PC-3 (cell line): Measurements from ENCODE around the gene MCFD2. TPM values are rescaled to one million over a fixed set of nuclear protein-coding genes. Genes with fewer than 3 reads are reported as not detected.

Experiments
- ATAC-seq: fragments of 200-7000 bp; cut with Tn5 transposase; 2 replicates; pipeline ENCODE4 v1.9.1; 2020; ENCODE audit warnings: mild to moderate bottlenecking, moderate library complexity
- BruUV-seq: library from RNA; stranded (reverse); fragments of 400-500 nt; replicated peaks from 2 replicates; lab custom pipeline; 2021; lab: Mats Ljungman, UMichigan
- CTCF ChIA-PET: fragments of 300-600 bp; sonication (Branson Sonifier 250); formaldehyde crosslinking; loops from one replicate; lab custom pipeline; 2022; ENCODE audit warnings: antibody characterized with exemption; lab: Charles Lee
- POLR2A ChIA-PET: fragments of 300-600 bp; sonication (Branson Sonifier 250); formaldehyde crosslinking; loops from one replicate; lab custom pipeline; 2022; ENCODE audit warnings: antibody characterized with exemption; ENCODE audit not compliant: unreplicated experiment; lab: Charles Lee
- DNase-seq: peaks from one replicate; pipeline ENCODE4 v3.0.0-alpha.2; 2015
- H2AFZ ChIP-seq: fragments of 300-600 bp; sonication (generic); 2 replicates; pipeline ENCODE4 v1.6.0; 2016; ENCODE audit warnings: antibody characterized with exemption, low read length
- H3F3A ChIP-seq: fragments of 300-600 bp; sonication (generic); one replicate; pipeline ENCODE4 v1.6.0; 2017; ENCODE audit warnings: antibody characterized with exemption, low read length, control low read depth, mild to moderate bottlenecking; ENCODE audit not compliant: unreplicated experiment
- H3K27ac ChIP-seq: fragments of 300-600 bp; sonication (generic); 2 replicates; pipeline ENCODE4 v1.5.1; 2016; ENCODE audit warnings: mild to moderate bottlenecking, low read length
- H3K27me3 ChIP-seq: fragments of 300-600 bp; sonication (generic); 2 replicates; pipeline ENCODE4 v1.6.1; 2016; ENCODE audit warnings: low read length, mixed read lengths
- H3K36me3 ChIP-seq: fragments of 300-600 bp; sonication (generic); 2 replicates; pipeline ENCODE4 v1.6.1; 2016; ENCODE audit warnings: low read depth, mixed run types, low read length, mixed read lengths
- H3K4me1 ChIP-seq: fragments of 300-600 bp; sonication (generic); 2 replicates; pipeline ENCODE4 v1.5.1; 2016; ENCODE audit warnings: low read length; ENCODE audit not compliant: insufficient read depth
- H3K4me2 ChIP-seq: fragments of 300-600 bp; sonication (generic); 2 replicates; pipeline ENCODE4 v1.6.0; 2016; ENCODE audit warnings: low read length
- H3K4me3 ChIP-seq: fragments of 300-600 bp; sonication (generic); 2 replicates; pipeline ENCODE4 v1.5.1; 2016; ENCODE audit warnings: mild to moderate bottlenecking, low read length, mixed read lengths
- H3K79me2 ChIP-seq: fragments of 300-600 bp; sonication (generic); 2 replicates; pipeline ENCODE4 v1.6.1; 2017; ENCODE audit warnings: low read length, mixed read lengths
- H3K9ac ChIP-seq: fragments of 300-600 bp; sonication (generic); 2 replicates; pipeline ENCODE4 v1.6.0; 2016; ENCODE audit warnings: mild to moderate bottlenecking, low read length
- H3K9me2 ChIP-seq: fragments of 300-600 bp; sonication (generic); replicated peaks from 2 replicates; pipeline ENCODE4 v1.6.1; 2016; ENCODE audit warnings: mixed run types, low read length, mixed read lengths
- H3K9me3 ChIP-seq: fragments of 300-600 bp; sonication (generic); 2 replicates; pipeline ENCODE4 v1.6.1; 2016; ENCODE audit warnings: low read length, mixed read lengths
- H4K20me1 ChIP-seq: fragments of 300-600 bp; sonication (generic); 2 replicates; pipeline ENCODE4 v1.6.1; 2016; ENCODE audit warnings: low read length, mixed read lengths
- EZH2 ChIP-seq: fragments of 300-600 bp; sonication (generic); IDR thresholded peaks from one replicate; pipeline ENCODE4 v1.6.1; 2017; ENCODE audit warnings: antibody characterized with exemption, mild to moderate bottlenecking, low read length; ENCODE audit not compliant: unreplicated experiment
- EZH2phosphoT487 ChIP-seq: fragments of 300-600 bp; sonication (generic); IDR thresholded peaks from 2 replicates; pipeline ENCODE4 v1.6.1; 2018; ENCODE audit warnings: mild to moderate bottlenecking, antibody characterized with exemption, low read length, borderline replicate concordance
- intact Hi-C: fragments of 100-400 bp; cut with micrococcal nuclease; formaldehyde crosslinking; loops from 2 replicates; pipeline ENCODE4 v1.9.0; 2023
- total RNA-seq: library from RNA; depleted of rRNA; stranded (reverse); fragments of >200 nt; gene quantifications from 2 replicates; pipeline ENCODE4 v1.2.3, GENCODE V29; 2014
- TF ChIP-seq, protein P1 (sequence below): fragments of 300-600 bp; sonication (generic); conservative IDR thresholded peaks from 2 replicates; pipeline ENCODE4 v1.5.1; 2017; ENCODE audit warnings: antibody characterized with exemption, low read depth, mild to moderate bottlenecking, low read length

Gene MCFD2
- total RNA-seq, 1 experiment from 2014 or later, result 112 TPM

GRCh38 chr2:46857871-46858701 lies 57.5 kb downstream of the MCFD2 start:
- ATAC-seq (no peak), DNase-seq (no peak)
- intact Hi-C loops, result no loop called here
- H3K9me3 ChIP-seq, result no peaks in the 10 kb centered on the region
- H3K4me1 ChIP-seq, result peaks cover 36% of the 10 kb centered on the region
- POLR2A ChIA-PET, result no interaction called here
- H3K4me2 ChIP-seq, result no peak overlapping the region
- no peak overlapping the region for H2AFZ ChIP-seq
- no peaks in the 10 kb centered on the region for H4K20me1 ChIP-seq
- H3K36me3 ChIP-seq, result no peaks in the 10 kb centered on the region
- no peak overlapping the region for H3K27ac ChIP-seq
- no peaks in the 10 kb centered on the region for H3K27me3 ChIP-seq
- H3K4me3 ChIP-seq, result no peak overlapping the region
- CTCF ChIA-PET, result no interaction called here
- no TSS peak for BruUV-seq
- no peaks in the 10 kb centered on the region for H3K79me2 ChIP-seq
- TF ChIP-seq EZH2phosphoT487 (no peak), EZH2 (no peak)
- TF ChIP-seq, protein P1, sequence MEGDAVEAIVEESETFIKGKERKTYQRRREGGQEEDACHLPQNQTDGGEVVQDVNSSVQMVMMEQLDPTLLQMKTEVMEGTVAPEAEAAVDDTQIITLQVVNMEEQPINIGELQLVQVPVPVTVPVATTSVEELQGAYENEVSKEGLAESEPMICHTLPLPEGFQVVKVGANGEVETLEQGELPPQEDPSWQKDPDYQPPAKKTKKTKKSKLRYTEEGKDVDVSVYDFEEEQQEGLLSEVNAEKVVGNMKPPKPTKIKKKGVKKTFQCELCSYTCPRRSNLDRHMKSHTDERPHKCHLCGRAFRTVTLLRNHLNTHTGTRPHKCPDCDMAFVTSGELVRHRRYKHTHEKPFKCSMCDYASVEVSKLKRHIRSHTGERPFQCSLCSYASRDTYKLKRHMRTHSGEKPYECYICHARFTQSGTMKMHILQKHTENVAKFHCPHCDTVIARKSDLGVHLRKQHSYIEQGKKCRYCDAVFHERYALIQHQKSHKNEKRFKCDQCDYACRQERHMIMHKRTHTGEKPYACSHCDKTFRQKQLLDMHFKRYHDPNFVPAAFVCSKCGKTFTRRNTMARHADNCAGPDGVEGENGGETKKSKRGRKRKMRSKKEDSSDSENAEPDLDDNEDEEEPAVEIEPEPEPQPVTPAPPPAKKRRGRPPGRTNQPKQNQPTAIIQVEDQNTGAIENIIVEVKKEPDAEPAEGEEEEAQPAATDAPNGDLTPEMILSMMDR, result no peak
- H3F3A ChIP-seq, result peaks cover 16% of the 10 kb centered on the region
- no peak overlapping the region for H3K9ac ChIP-seq
- H3K9me2 ChIP-seq, result no peaks in the 10 kb centered on the region

DNA sequence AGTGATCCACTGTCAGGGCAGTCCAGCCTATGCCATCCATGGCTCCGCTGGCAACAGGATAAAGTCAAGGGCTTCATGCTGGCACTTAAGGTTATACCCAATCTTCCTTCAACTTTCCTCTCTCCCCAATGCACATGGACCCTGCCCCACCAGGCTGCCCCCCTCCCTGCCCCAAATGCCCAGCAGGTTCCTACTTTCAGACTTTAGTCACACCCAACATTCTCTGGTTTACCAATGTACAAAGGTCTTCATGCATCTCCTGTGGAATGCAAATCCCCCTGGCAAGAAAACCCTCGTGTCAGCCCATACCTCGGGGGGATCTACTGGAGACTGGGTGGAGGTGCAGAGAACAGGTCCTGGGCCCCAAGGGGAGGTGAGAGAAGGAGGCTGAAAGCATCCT lies 59.3 kb downstream of the MCFD2 start:
- Histone ChIP-seq H3K4me2 (peak overlapping the region; percentile 49), H3K79me2 (no peaks in the 10 kb centered on the region), H3K36me3 (no peaks in the 10 kb centered on the region), H3K27ac (peak overlapping the region; percentile 94), H3K9me2 (no peaks in the 10 kb centered on the region), H3K9ac (peak overlapping the region; percentile 35), H3K4me3 (no peak overlapping the region), H3K27me3 (no peaks in the 10 kb centered on the region), H4K20me1 (no peaks in the 10 kb centered on the region), H3K4me1 (peaks cover 47% of the 10 kb centered on the region), H3K9me3 (no peaks in the 10 kb centered on the region), H3F3A (peaks cover 16% of the 10 kb centered on the region), H2AFZ (no peak overlapping the region)
- no peak for DNase-seq
- ChIA-PET CTCF (no interaction called here), POLR2A (interaction anchor here (0.6 kb wide), 1 partner anchor 307 kb away, joined by 4 read pairs; no protein-coding TSS in a partner anchor)
- no TSS peak for BruUV-seq
- TF ChIP-seq EZH2 (no peak), EZH2phosphoT487 (no peak)
- TF ChIP-seq, protein P1, result no peak
- intact Hi-C loops, result no loop called here
- ATAC-seq, result no peak

- no peaks in the 10 kb centered on the region for H3K27me3 ChIP-seq
- ChIA-PET POLR2A (interaction anchor here (0.6 to 0.7 kb wide), 2 partner anchors 135 to 307 kb away, joined by 4 read pairs; no protein-coding TSS in a partner anchor), CTCF (no interaction called here)
- H3K79me2 ChIP-seq, result no peaks in the 10 kb centered on the region
- peak overlapping the region; percentile 49 for H3K4me2 ChIP-seq
- no TSS peak for BruUV-seq
- peaks cover 16% of the 10 kb centered on the region for H3F3A ChIP-seq
- no peak overlapping the region for H3K4me3 ChIP-seq
- H3K36me3 ChIP-seq, result no peaks in the 10 kb centered on the region
- peaks cover 53% of the 10 kb centered on the region for H3K4me1 ChIP-seq
- DNase-seq, result peak; percentile 77
- TF ChIP-seq EZH2phosphoT487 (no peak), EZH2 (no peak)
- TF ChIP-seq, protein P1, result no peak
- intact Hi-C loops, result loop anchor here (2.0 kb wide), 1 partner anchor 17 kb away; no protein-coding TSS in a partner anchor
- no peaks in the 10 kb centered on the region for H4K20me1 ChIP-seq
- H3K27ac ChIP-seq, result peak overlapping the region; percentile 94
- H3K9me3 ChIP-seq, result no peaks in the 10 kb centered on the region
- peak overlapping the region; percentile 35 for H3K9ac ChIP-seq
- peak; percentile 44 for ATAC-seq
- H3K9me2 ChIP-seq, result no peaks in the 10 kb centered on the region
- H2AFZ ChIP-seq, result peak overlapping the region; percentile 0; the same call in 1 of the 2 replicates
Observed at GRCh38 chr2:46855805-46856204, 59.8 kb downstream of the MCFD2 start.
